ENCODE data around the gene SEL1L3.
"Not testable (repeated sequence)": the region's sequence is repeated elsewhere in the genome, so short reads cannot be mapped to it uniquely, and the experiment has no call there.

SEL1L3 gene

GRCh38 chr4:25878676-25879075, 15.9 kb upstream of the SEL1L3 start:
- no peak for TF ChIP-seq ZFX (IDR thresholded peaks at IDR 0.05)
- TF ChIP-seq CTCF (conservative IDR thresholded peaks at IDR 0.05) = no peak
- H3K27ac ChIP-seq = no peak overlapping the region

- H3K27ac ChIP-seq = no peak overlapping the region
Observed at GRCh38 chr4:25875281-25875745, 12.5 kb upstream of the SEL1L3 start.

GRCh38 chr4:25874655-25875054, 11.9 kb upstream of the SEL1L3 start:
- TF ChIP-seq ZFX (IDR thresholded peaks at IDR 0.05) (no peak), CTCF (conservative IDR thresholded peaks at IDR 0.05) (no peak)
- no peak overlapping the region for H3K27ac ChIP-seq

More at GRCh38 chr4:25875281-25875745, 12.5 kb upstream of the SEL1L3 start:
- TF ChIP-seq CTCF (conservative IDR thresholded peaks at IDR 0.05) = no peak
- TF ChIP-seq ZFX (IDR thresholded peaks at IDR 0.05) = no peak

- H3K27ac ChIP-seq = no peak overlapping the region
- TF ChIP-seq CTCF (conservative IDR thresholded peaks at IDR 0.05) = no peak
- TF ChIP-seq ZFX (IDR thresholded peaks at IDR 0.05) = no peak
Observed at GRCh38 chr4:25873632-25874129, 10.9 kb upstream of the SEL1L3 start.

- no peak overlapping the region for H3K27ac ChIP-seq
- TF ChIP-seq CTCF (conservative IDR thresholded peaks at IDR 0.05) = no peak
- no peak for TF ChIP-seq ZFX (IDR thresholded peaks at IDR 0.05)
Observed at GRCh38 chr4:25872851-25873631, 10.3 kb upstream of the SEL1L3 start.

- H3K27ac ChIP-seq = no peak overlapping the region
- TF ChIP-seq CTCF (conservative IDR thresholded peaks at IDR 0.05) (no peak), ZFX (IDR thresholded peaks at IDR 0.05) (no peak)
Observed at GRCh38 chr4:25870081-25870480, 7.3 kb upstream of the SEL1L3 start.

- TF ChIP-seq CTCF (conservative IDR thresholded peaks at IDR 0.05) (no peak), ZFX (IDR thresholded peaks at IDR 0.05) (no peak)
- H3K27ac ChIP-seq = no peak overlapping the region
Observed at GRCh38 chr4:25867781-25868294, 5.0 kb upstream of the SEL1L3 start.

GRCh38 chr4:25866401-25866800, 3.6 kb upstream of the SEL1L3 start:
- not testable (repeated sequence) for H3K27ac ChIP-seq

Measured in C4-2B (cell line).